ENCODE data around the gene CASKIN2.

DNA sequence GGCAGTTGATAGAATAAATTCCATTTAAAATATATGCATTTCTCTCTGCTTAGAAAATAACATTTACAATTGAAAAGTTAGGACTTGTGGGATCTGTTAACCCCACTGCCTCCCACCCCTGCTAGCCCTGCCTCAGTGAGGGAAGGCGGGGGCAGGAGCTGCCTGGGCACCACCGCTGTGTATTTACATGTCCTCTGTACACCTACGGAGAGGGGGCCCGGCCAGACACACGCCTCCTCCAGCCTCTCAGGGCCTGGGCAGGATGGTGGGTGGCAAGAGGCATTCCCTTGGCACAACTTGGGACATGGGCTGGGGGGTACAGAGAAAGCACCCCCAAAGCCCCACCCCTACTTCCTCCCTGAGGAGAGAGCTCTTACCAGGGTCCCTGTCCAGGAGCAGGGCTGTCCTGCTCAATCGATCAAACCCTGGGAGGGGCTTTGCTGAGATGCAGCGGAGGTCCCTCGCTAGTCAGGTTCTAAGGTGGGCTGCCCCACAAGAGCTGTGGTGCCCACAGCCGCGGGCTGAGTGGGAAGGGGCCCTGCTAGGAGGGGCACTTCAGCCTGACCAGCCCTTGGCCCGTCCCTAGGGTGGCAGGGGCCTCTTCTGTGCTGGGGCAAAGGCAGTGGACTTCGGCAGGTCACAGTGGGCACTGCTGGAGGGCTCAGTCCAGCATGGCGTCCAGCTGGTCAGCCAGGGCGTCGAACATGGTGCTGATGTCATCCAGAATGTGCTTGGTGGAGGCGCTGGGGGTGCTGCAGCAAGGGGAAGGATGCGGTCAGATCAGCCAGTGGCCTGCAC lies 14.7 kb downstream of the CASKIN2 start:
- TF ChIP-seq, protein P1, sequence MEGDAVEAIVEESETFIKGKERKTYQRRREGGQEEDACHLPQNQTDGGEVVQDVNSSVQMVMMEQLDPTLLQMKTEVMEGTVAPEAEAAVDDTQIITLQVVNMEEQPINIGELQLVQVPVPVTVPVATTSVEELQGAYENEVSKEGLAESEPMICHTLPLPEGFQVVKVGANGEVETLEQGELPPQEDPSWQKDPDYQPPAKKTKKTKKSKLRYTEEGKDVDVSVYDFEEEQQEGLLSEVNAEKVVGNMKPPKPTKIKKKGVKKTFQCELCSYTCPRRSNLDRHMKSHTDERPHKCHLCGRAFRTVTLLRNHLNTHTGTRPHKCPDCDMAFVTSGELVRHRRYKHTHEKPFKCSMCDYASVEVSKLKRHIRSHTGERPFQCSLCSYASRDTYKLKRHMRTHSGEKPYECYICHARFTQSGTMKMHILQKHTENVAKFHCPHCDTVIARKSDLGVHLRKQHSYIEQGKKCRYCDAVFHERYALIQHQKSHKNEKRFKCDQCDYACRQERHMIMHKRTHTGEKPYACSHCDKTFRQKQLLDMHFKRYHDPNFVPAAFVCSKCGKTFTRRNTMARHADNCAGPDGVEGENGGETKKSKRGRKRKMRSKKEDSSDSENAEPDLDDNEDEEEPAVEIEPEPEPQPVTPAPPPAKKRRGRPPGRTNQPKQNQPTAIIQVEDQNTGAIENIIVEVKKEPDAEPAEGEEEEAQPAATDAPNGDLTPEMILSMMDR (IDR thresholded peaks at IDR 0.05): no peak
- TF ChIP-seq EZH2phosphoT487 (IDR thresholded peaks at IDR 0.05): no peak

Measured in neural progenitor cell (in vitro differentiated cells).